ENCODE data around the gene COPG2. TPM values are rescaled to one million over a fixed set of nuclear protein-coding genes. Genes with fewer than 3 reads are reported as not detected.

The COPG2 gene
- total RNA-seq, 1 experiment from 2014 or later, result 50.9 TPM

DNA sequence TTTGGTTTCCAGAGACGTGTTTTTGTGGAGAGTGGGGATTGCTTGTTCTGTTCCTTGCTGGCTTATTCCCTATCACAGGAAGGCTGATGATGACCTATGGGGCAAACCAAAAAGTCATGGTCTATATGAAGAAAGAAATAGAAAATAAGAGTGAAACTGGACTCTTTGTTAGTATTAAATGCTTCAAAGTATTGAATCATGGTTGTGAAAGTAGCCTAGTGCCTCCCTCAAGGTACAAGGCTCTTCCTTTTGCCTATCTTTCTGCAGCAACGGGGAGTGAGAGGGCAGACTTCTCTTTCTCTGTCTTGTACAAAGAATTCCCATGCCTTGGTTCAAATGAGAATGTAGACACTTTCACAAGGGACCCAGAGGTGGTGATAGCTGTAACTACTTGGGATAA is 167.6 kb downstream of the COPG2 start (continued):
- TF ChIP-seq EMX1 (CRISPR knock-in tag; IDR thresholded peaks at IDR 0.05) (no peak), ZNF232 (CRISPR knock-in tag; IDR thresholded peaks at IDR 0.05) (no peak)

DNA sequence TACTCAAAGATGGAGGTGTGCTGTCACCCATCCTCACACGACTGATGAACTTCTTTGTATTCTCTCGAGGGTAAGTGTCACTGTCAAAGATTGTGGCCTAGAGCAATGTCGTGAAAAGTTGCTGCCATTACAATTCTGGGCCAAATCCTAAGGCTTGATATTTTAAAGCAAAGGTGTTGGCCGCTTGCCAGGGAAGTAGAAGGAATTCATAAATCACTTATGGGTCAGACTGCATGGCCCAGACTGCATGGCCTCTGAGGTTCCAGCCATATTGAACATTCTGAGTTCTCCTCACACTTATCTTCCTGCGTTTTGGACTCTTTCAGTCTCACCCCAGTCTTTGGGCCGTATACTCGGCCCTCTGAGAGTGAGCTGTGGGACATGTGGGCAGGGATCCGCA is 168.1 kb downstream of the COPG2 start:
- no peak for ATAC-seq
- H3K4me1 Mint-ChIP-seq, result no peaks in the 10 kb centered on the region
- POLR2A ChIA-PET, result no interaction called here
- CTCF ChIA-PET, result no interaction called here
- DNase-seq (ENCODE audit: low spot score), result no peak
- H3K36me3 Mint-ChIP-seq, result peaks cover 55% of the 10 kb centered on the region
- H3K27me3 Mint-ChIP-seq (ENCODE audit: low read depth), result no peaks in the 10 kb centered on the region
- peak overlapping the region; percentile 39; the same call in 1 of the 2 replicates for H3K27ac Mint-ChIP-seq
- no peak overlapping the region for H3K4me3 Mint-ChIP-seq
- H3K9me3 Mint-ChIP-seq, result no peaks in the 10 kb centered on the region
- TF ChIP-seq ESRRA (CRISPR knock-in tag; IDR thresholded peaks at IDR 0.05; ENCODE audit: borderline replicate concordance), result no peak

DNA sequence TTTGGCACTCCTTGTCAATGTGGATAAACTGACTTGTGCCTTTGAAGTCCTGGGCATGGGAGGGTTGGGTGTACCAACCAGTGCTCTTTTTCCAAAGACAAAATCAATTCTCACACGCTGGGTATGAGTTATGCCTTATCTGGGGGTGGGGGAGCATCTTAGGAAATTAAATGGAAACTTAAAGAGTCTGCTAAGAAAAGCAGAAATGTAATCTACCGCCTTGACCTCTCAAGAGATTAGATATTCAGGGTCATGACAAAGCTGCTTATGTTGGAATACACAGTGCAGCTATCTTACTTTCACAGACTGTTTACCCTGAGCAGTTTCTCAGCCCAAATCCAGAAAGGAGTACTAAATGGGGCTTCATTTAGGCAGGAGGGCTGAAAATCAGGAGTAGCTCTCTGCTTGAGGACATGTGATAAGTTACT is 174.1 kb downstream of the COPG2 start:
- peaks cover 22% of the 10 kb centered on the region for H3K4me1 Mint-ChIP-seq
- no peak overlapping the region for H3K4me3 Mint-ChIP-seq
- peaks cover 24% of the 10 kb centered on the region for H3K36me3 Mint-ChIP-seq
- POLR2A ChIA-PET, result no interaction called here
- CTCF ChIA-PET, result no interaction called here
- TF ChIP-seq, protein P1, sequence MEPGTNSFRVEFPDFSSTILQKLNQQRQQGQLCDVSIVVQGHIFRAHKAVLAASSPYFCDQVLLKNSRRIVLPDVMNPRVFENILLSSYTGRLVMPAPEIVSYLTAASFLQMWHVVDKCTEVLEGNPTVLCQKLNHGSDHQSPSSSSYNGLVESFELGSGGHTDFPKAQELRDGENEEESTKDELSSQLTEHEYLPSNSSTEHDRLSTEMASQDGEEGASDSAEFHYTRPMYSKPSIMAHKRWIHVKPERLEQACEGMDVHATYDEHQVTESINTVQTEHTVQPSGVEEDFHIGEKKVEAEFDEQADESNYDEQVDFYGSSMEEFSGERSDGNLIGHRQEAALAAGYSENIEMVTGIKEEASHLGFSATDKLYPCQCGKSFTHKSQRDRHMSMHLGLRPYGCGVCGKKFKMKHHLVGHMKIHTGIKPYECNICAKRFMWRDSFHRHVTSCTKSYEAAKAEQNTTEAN (CRISPR knock-in tag; IDR thresholded peaks at IDR 0.05), result no peak
- TF ChIP-seq JUN (CRISPR knock-in tag; IDR thresholded peaks at IDR 0.05) (no peak), ZNF671 (CRISPR knock-in tag; IDR thresholded peaks at IDR 0.05) (no peak), NR1H2 (CRISPR knock-in tag; IDR thresholded peaks at IDR 0.05) (no peak)
- TF ChIP-seq, protein P2, sequence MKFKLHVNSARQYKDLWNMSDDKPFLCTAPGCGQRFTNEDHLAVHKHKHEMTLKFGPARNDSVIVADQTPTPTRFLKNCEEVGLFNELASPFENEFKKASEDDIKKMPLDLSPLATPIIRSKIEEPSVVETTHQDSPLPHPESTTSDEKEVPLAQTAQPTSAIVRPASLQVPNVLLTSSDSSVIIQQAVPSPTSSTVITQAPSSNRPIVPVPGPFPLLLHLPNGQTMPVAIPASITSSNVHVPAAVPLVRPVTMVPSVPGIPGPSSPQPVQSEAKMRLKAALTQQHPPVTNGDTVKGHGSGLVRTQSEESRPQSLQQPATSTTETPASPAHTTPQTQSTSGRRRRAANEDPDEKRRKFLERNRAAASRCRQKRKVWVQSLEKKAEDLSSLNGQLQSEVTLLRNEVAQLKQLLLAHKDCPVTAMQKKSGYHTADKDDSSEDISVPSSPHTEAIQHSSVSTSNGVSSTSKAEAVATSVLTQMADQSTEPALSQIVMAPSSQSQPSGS (CRISPR knock-in tag; IDR thresholded peaks at IDR 0.05; ENCODE audit: borderline replicate concordance, low read depth), result no peak
- TF ChIP-seq, protein P3, sequence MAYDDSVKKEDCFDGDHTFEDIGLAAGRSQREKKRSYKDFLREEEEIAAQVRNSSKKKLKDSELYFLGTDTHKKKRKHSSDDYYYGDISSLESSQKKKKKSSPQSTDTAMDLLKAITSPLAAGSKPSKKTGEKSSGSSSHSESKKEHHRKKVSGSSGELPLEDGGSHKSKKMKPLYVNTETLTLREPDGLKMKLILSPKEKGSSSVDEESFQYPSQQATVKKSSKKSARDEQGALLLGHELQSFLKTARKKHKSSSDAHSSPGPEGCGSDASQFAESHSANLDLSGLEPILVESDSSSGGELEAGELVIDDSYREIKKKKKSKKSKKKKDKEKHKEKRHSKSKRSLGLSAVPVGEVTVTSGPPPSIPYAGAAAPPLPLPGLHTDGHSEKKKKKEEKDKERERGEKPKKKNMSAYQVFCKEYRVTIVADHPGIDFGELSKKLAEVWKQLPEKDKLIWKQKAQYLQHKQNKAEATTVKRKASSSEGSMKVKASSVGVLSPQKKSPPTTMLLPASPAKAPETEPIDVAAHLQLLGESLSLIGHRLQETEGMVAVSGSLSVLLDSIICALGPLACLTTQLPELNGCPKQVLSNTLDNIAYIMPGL (CRISPR knock-in tag; IDR thresholded peaks at IDR 0.05), result no peak
- TF ChIP-seq, protein P4, sequence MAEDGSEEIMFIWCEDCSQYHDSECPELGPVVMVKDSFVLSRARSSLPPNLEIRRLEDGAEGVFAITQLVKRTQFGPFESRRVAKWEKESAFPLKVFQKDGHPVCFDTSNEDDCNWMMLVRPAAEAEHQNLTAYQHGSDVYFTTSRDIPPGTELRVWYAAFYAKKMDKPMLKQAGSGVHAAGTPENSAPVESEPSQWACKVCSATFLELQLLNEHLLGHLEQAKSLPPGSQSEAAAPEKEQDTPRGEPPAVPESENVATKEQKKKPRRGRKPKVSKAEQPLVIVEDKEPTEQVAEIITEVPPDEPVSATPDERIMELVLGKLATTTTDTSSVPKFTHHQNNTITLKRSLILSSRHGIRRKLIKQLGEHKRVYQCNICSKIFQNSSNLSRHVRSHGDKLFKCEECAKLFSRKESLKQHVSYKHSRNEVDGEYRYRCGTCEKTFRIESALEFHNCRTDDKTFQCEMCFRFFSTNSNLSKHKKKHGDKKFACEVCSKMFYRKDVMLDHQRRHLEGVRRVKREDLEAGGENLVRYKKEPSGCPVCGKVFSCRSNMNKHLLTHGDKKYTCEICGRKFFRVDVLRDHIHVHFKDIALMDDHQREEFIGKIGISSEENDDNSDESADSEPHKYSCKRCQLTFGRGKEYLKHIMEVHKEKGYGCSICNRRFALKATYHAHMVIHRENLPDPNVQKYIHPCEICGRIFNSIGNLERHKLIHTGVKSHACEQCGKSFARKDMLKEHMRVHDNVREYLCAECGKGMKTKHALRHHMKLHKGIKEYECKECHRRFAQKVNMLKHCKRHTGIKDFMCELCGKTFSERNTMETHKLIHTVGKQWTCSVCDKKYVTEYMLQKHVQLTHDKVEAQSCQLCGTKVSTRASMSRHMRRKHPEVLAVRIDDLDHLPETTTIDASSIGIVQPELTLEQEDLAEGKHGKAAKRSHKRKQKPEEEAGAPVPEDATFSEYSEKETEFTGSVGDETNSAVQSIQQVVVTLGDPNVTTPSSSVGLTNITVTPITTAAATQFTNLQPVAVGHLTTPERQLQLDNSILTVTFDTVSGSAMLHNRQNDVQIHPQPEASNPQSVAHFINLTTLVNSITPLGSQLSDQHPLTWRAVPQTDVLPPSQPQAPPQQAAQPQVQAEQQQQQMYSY (CRISPR knock-in tag; IDR thresholded peaks at IDR 0.05), result no peak
- TF ChIP-seq, protein P5, sequence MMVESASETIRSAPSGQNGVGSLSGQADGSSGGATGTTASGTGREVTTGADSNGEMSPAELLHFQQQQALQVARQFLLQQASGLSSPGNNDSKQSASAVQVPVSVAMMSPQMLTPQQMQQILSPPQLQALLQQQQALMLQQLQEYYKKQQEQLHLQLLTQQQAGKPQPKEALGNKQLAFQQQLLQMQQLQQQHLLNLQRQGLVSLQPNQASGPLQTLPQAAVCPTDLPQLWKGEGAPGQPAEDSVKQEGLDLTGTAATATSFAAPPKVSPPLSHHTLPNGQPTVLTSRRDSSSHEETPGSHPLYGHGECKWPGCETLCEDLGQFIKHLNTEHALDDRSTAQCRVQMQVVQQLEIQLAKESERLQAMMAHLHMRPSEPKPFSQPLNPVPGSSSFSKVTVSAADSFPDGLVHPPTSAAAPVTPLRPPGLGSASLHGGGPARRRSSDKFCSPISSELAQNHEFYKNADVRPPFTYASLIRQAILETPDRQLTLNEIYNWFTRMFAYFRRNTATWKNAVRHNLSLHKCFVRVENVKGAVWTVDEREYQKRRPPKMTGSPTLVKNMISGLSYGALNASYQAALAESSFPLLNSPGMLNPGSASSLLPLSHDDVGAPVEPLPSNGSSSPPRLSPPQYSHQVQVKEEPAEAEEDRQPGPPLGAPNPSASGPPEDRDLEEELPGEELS (CRISPR knock-in tag; IDR thresholded peaks at IDR 0.05), result no peak
- TF ChIP-seq, protein P6, sequence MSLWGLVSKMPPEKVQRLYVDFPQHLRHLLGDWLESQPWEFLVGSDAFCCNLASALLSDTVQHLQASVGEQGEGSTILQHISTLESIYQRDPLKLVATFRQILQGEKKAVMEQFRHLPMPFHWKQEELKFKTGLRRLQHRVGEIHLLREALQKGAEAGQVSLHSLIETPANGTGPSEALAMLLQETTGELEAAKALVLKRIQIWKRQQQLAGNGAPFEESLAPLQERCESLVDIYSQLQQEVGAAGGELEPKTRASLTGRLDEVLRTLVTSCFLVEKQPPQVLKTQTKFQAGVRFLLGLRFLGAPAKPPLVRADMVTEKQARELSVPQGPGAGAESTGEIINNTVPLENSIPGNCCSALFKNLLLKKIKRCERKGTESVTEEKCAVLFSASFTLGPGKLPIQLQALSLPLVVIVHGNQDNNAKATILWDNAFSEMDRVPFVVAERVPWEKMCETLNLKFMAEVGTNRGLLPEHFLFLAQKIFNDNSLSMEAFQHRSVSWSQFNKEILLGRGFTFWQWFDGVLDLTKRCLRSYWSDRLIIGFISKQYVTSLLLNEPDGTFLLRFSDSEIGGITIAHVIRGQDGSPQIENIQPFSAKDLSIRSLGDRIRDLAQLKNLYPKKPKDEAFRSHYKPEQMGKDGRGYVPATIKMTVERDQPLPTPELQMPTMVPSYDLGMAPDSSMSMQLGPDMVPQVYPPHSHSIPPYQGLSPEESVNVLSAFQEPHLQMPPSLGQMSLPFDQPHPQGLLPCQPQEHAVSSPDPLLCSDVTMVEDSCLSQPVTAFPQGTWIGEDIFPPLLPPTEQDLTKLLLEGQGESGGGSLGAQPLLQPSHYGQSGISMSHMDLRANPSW (CRISPR knock-in tag; conservative IDR thresholded peaks at IDR 0.05; ENCODE audit: low read depth), result no peak
- TF ChIP-seq, protein P7, sequence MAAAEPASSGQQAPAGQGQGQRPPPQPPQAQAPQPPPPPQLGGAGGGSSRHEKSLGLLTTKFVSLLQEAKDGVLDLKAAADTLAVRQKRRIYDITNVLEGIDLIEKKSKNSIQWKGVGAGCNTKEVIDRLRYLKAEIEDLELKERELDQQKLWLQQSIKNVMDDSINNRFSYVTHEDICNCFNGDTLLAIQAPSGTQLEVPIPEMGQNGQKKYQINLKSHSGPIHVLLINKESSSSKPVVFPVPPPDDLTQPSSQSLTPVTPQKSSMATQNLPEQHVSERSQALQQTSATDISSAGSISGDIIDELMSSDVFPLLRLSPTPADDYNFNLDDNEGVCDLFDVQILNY (CRISPR knock-in tag; IDR thresholded peaks at IDR 0.05), result no peak
- TF ChIP-seq, protein P8, sequence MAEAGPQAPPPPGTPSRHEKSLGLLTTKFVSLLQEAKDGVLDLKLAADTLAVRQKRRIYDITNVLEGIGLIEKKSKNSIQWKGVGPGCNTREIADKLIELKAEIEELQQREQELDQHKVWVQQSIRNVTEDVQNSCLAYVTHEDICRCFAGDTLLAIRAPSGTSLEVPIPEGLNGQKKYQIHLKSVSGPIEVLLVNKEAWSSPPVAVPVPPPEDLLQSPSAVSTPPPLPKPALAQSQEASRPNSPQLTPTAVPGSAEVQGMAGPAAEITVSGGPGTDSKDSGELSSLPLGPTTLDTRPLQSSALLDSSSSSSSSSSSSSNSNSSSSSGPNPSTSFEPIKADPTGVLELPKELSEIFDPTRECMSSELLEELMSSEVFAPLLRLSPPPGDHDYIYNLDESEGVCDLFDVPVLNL (CRISPR knock-in tag; IDR thresholded peaks at IDR 0.05; ENCODE audit: borderline replicate concordance, low read depth), result no peak
- H3K9me3 Mint-ChIP-seq, result peaks cover 6% of the 10 kb centered on the region; the same call in 1 of the 2 replicates
- ATAC-seq (no peak), DNase-seq (ENCODE audit: low spot score) (no peak)
- H3K27me3 Mint-ChIP-seq (ENCODE audit: low read depth), result peaks cover 13% of the 10 kb centered on the region
- H3K27ac Mint-ChIP-seq, result no peak overlapping the region
